Hepatic stellate cell (primary cell): ENCODE measurements around the gene FBLN2.

ENCODE experiments used
- DNase-seq: peaks from one replicate; pipeline ENCODE4 v3.0.0; 2011; ENCODE audit warnings: low spot score

FBLN2 gene

GRCh38 chr3:13582366-13583250, 33.7 kb downstream of the FBLN2 start:
- DNase-seq = no peak

- no peak for DNase-seq
Measured at GRCh38 chr3:13583251-13584180, 34.6 kb downstream of the FBLN2 start.

- no peak for DNase-seq
Measured at GRCh38 chr3:13584427-13584891, 35.5 kb downstream of the FBLN2 start.

GRCh38 chr3:13584901-13585300, 36.0 kb downstream of the FBLN2 start:
- DNase-seq = no peak

GRCh38 chr3:13587442-13587841, 38.5 kb downstream of the FBLN2 start:
- DNase-seq = no peak

GRCh38 chr3:13588221-13588701, 39.3 kb downstream of the FBLN2 start:
- no peak for DNase-seq

- DNase-seq = no peak
Measured at GRCh38 chr3:13588993-13589392, 40.1 kb downstream of the FBLN2 start.

- DNase-seq = no peak
Measured at GRCh38 chr3:13590841-13591520, 42.1 kb downstream of the FBLN2 start.

- DNase-seq = no peak
Measured at GRCh38 chr3:13593615-13594014, 44.7 kb downstream of the FBLN2 start.

- DNase-seq = no peak
Measured at GRCh38 chr3:13594146-13594545, 45.2 kb downstream of the FBLN2 start.

- no peak for DNase-seq
Measured at GRCh38 chr3:13594991-13595421, 46.1 kb downstream of the FBLN2 start.

- DNase-seq = no peak
Measured at GRCh38 chr3:13595485-13595884, 46.6 kb downstream of the FBLN2 start.

GRCh38 chr3:13596426-13597205, 47.7 kb downstream of the FBLN2 start:
- no peak for DNase-seq

- no peak for DNase-seq
Measured at GRCh38 chr3:13597661-13598060, 48.7 kb downstream of the FBLN2 start.

- no peak for DNase-seq
Measured at GRCh38 chr3:13598201-13598600, 49.3 kb downstream of the FBLN2 start.

GRCh38 chr3:13598926-13599886, 50.3 kb downstream of the FBLN2 start:
- DNase-seq = no peak

- no peak for DNase-seq
Measured at GRCh38 chr3:13599887-13600450, 51.0 kb downstream of the FBLN2 start.

- no peak for DNase-seq
Measured at GRCh38 chr3:13600950-13601691, 52.2 kb downstream of the FBLN2 start.

GRCh38 chr3:13601692-13602080, 52.8 kb downstream of the FBLN2 start:
- DNase-seq = no peak
